NCI-H82 treated with DMSO at 0.1 percent for 48 hours (cell line): ENCODE data around the gene EBLN1.
A peak's percentile ranks its signal among the peaks of the same experiment; 100 is the strongest.
"Not testable (repeated sequence)": the region's sequence is repeated elsewhere in the genome, so short reads cannot be mapped to it uniquely, and the experiment has no call there.

Experiments
- DNase-seq: peaks from one replicate; lab custom pipeline; 2025; ENCODE audit not compliant: unreplicated experiment; lab: John Stamatoyannopoulos, UW

Gene EBLN1

DNA sequence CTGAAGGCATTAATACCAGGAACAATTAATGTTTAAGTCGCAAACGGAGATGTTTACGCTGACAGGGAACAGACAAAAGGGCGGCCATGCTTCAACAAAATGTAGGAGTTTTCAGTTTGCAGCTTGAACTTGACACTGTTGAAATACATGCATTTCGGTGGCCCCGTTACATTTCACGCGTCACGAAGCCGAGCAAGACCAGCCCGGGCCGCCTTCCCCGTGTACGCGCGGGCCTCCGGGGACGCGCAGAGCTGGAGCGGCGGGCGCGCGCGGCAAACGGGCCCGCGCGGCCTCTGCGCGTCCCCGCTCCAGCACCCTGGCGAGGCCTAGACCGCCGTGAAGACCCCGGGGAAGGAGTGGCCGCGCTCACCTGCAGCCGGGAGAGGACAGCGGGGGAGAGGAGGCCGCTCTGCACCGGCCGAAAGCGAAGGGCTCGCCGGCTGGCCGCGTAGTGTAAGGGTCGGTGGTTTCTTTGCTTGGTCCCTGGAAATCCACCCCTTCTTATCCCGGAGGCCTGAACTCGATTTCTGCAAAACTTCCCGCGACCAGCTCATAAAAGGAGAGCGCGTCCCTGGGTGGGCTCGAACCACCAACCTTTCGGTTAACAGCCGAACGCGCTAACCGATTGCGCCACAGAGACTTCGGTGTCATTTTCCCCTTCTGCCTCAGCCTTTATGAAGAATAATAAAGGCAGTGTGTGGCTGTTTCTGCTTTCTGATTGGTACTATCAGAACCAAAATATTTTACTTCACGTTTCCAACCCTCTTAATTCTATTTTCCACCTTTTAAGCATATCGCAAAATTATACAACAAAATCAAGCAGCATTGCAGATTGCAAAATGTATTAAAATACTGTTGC is 11.4 kb upstream of the EBLN1 start:
- peak; percentile 71 for DNase-seq

DNA sequence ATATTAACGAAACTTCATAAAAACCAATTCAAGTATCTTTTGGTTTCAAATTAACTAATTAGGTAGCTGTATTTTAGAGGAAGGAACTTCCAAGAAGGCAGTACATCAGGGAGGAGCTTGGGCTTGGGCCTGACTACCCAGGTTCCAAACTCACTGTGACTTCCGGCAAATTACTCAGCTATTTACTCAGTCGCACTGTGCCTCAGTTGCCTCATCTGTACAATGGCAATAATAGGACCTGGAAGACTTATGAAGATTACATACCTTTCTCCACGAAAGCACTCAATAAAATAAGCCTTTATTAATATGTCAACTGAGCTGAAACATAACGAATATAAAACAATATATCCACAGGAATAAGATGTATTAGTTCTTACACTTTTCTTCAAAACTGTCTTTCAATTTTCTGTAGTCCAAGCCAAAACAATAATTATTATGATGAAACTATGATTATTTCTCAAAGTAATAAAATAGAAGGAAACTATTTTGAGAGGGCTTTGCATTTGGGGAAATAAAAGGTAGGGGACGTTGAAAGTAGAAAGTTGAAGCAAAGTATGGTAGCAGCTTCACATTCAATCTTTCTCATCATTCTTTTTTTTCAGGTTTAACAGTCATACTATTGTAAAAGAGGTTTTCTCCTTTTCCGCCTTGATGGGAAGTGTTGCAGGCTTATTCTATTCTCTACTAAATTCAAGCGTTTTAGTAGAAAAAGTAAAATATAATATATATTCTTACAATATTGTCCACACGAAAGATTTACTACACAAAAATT is 10.5 kb upstream of the EBLN1 start:
- DNase-seq: no peak

DNA sequence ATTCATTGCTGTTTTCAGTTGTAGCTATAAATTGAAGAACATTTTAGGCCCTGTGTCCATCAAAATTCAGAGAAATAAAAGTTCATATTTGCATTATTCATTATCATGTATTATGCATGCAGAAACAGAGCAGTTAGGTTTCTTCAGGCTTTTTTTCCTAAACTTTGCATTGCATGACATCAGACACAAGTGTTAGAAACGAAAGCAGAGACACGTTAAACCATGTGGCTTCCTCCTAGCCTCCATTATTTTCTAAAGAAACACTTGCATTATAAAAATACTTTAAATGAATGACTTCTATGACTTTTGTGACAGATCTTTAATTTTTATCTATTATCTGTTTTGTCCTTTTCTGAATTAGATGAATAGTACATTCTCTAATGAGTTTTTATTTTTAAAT is 8.8 kb upstream of the EBLN1 start:
- no peak for DNase-seq

DNA sequence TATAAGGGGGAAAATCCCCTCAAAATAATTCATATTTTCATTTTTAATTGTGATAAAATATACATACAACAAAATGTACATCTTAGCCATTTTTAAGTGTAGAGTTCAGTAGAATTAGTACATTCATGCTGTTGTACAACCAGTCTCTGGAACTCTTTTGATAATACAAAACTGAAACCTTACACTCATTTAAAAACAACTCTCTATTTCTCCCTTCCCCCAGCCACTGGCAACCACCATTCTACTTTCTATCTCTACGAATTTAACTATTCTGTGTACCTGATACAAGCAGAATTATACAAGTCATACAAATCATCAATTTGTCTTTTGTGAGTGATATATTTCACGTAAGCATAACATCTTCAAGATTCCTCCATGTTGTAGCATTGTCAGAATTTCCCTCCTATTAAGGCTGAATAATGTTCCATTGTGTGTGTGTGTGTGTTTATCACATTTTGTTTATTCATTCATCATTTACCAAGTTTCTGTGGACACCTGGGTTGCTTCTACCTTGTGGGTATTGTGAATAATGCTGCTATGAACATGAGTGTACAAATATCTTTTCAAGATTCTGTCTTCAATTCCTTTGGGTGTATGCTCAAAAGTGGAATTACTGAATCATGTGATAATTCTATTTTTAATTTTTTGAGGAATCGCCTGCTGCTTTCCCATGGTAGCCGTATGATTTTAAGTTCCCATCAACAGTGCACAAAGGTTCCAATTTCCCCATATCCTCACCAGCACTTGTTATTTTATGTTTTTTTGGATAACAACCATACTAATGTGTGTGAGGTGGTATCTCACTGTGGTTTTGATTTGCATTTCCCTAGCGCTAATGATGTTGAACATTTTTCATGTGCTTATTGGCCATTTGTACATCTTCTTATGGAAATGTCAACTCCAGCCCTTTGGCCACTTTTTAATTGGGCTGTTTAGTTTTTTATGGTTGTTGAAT is 4.7 kb upstream of the EBLN1 start:
- no peak for DNase-seq

DNA sequence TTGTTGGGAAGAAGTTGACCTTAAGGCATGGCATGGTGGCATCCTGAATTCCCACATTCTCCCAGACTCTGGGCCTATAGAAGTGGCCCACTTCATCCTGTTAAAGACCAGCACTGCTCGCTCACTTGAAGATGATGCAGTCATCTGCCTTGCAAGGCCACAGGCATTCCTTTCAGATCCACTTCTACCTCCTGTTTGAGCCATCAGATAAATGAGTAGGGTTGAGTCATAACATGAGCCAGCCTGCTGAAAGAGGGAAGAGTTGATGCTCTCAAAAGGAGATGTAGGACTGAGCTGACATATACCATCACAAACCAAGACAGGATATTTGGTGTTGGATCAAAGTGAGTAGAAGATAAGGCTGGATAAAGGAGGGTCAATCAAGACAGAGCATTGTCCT is 1.5 kb upstream of the EBLN1 start:
- DNase-seq: no peak

DNA sequence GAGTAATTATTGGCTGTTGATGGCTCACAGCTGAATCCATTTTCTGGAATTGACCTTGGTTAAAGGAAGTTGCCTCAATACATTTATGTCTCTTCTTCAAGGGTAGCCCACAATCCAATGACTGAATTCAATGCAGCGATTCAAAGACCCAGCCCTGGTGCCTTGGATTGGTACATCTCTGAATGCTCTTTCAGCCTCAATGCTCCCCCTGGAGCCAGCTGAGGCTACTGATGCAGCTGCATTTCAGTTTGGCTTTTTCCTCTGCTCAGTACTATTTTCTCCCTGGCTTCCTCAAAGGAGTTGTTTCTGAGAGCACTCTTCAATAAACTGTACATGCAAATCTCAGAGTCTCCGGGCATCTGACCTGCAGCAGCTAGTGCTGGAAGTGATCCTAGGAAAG is 633 bp upstream of the EBLN1 start:
- no peak for DNase-seq

DNA sequence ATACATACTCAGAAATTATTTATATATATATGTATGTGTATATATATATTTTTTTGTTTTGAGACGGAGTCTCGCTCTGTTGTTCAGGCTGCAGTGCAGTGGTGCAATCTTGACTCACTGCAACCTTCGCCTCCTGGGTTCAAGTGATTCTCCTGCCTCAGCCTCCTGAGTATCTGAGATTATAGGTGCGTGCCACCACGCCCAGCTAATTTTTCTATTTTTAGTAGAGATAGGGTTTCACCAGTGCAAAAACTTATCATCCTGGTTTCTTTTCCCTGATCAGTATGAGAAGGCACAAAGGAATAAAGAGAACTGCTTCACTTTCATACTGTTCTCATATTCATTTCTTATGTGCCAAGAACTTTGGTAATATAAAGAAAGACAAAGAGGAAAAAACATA is 731 bp downstream of the EBLN1 start:
- DNase-seq: not testable (repeated sequence)

DNA sequence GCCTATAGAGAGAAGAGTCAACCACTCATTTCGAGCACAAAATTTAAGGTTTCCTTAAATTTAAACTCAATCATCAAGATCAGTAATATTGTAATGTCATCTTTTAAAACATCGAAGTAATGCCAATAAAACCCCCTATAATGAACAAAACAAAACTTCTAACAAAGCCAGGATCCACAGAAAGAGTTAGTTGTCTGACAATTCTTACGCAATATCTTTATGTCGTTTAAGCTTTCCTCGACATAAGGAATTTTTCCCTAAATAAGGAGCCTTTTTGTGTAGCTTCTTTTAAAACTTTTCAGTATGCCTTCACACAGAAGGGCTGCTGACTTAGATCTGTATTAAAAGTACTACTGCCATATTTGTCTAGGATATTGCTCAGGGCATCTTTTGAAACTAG is 7.5 kb downstream of the EBLN1 start:
- DNase-seq: no peak

DNA sequence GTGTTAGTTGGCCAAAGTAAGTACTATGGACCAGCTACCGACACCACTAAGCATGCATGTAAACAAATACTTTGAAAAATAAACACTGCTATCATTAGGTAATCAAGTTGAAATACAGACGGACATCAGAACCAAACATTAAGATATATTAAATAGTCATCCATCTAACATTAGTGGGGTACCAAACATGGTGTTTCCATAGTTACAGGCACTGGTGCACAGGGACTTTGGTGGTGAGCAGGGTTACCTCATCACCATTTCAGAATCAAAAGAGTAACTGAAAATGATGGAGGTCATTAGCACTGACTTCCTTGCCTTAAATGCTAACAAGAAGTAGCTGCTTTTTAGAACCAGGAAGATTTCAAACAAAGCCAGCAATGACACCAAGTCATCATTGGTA is 23.9 kb downstream of the EBLN1 start:
- no peak for DNase-seq

DNA sequence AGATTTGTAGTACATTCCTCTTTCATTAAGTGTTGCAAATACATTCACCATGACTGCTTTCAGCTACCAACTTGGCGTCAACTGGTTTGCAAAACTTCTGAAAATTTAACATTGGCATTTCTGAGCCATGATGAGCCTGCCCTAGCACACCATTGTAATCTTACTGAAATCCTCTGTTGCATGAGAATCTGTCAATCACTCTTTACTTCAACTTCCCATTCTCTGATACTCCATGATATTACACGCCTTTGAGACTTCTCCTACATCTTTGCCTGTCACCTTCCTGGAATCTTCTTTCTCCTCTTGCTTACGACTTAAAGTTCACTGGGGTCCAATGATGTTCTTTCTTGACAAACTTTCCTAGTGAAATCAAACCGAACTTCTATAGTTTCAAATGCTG is 32.2 kb downstream of the EBLN1 start:
- no peak for DNase-seq

DNA sequence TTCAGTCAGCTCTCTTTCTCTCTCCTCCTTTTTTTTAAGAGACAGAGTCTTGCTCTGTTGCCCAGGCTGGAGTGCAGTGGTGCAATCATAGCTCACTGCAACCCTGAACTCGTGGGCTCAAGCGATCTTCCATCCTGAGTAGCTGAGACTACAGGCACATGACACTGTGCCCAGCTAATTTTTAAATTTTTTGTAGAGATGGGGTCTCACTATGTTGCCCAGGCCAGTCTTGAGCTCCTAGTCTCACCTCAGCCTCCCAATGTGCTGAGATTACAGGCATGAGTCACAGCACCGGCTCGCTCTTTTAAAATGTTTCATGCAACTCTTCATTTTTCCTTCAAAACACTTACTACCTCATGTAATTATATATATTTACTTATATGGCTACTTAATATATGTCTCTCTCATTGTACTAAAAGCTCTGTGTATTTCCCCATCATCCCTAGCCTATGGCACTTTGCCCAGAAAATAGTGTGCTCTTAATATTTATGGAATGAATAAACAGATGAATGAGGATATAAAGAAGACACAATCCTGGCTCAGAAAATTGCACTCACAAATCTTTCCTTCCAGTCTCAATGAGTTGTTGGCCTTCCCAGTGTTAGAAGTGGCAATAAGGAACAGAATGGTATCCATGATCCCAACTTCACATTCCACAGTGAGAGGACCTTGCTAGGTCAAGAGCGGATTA is 33.9 kb downstream of the EBLN1 start:
- DNase-seq: no peak

DNA sequence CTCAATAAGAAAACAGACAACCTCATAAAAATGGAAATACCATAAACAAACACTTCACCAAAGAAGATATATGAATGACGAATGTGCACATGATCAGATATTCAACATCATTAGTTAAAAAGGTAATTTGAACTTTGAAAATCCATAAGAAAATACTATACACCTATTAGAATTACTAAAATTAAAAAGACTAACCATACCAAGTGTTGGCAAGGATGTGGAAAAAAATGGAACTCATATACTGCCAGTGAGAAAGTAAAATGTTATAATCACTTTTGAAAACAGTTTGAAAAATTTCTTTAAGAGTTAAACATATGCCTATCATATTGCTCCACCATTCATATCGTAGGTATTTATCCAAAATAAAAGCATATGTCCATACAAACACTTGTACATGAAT is 37.1 kb downstream of the EBLN1 start:
- no peak for DNase-seq

DNA sequence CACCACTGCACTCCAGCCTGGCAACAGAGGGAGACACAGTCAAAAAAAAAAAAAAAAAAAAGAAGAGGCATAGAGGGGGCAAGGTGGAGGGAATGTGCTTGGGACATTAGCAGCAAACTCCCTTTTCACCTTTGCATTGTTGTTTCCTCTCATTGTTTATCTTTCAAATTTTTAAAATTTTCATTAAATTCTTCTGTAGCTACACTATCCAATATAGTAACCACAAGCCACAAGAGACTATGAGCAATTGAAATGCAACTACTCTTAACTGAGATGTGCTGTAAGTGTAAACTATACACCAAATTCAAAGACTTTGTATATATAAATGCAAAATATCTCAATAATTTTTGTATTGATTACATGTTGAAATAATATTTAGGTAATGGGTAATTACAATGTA is 43.4 kb downstream of the EBLN1 start:
- DNase-seq: no peak

DNA sequence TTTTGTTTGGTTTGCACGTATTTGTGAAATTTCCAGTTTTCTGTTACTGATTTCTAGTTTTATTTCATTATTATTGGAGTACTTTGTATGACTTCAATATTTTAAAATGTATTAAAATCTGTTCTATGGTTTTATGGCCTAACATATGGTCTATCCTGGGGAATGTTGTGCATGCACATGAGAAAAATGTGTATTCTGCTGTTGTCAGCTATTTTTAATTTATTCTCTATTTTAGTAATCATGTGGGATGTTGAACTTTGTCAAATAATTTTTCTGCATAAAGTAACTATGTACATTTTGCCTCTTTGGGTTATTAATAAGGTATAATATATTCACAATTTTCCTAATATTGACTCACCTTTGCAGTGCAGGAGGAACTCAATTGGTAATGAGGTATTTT is 46.7 kb downstream of the EBLN1 start:
- no peak for DNase-seq

DNA sequence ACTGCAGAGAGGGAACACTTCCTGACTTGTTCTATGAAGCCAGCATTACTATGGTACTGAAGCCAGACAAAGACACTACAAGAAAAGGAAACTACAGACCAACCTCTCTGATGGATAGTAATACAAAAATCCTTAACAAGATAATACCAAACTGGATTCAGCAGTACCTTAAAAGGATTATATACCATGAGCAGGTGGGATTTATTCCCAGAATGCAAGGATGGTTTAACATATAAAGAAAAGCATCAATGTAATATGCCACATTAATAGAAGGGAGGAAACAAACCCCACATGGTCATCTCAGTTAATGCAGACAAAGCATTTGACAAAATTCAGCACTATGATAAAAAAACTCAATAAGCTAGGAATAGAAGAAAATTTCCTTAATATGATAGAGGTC is 47.2 kb downstream of the EBLN1 start:
- DNase-seq: no peak

DNA sequence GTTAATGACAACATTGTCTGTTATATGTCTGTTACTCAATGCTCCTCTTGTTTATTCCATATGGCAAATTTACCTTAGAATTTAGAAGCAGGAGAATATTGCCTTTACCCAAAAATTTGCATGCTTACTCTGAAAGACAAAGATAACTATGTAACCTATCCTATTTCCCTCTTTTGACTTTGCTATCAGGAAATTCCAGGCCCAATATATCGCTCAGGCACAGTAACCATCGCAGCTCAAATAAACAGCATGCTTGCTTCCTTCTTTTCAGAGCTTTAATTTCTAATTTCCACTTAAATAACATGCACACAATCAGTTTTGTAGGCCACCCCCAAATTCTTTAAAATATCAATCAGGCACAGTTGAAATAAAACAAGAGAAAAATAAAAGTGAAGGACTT is 57.8 kb downstream of the EBLN1 start:
- DNase-seq: no peak

DNA sequence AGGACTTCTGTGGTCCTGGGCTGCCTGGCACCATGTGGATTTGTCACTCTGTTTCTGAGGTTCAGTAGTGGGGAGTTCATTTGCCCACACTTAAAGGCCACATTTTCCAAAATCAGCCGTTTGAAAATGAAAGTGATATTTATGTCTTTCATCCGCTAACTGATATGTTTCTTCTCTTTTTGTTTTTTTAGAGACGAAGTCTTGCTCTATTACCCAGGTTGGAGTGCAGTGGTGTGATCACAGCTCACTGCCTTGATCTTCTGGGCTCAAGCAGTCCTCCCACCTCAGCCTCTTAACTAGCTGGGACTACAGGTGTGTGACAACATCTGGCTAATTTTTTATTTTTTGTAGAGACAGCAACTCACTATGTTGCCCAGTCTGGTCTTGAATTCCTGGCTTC is 58.6 kb downstream of the EBLN1 start:
- no peak for DNase-seq
